Anterior cingulate cortex (tissue), 58 donors: ENCODE data around the gene NTNG1.
"Not testable (repeated sequence)": the region's sequence is repeated elsewhere in the genome, so short reads cannot be mapped to it uniquely, and the experiment has no call there.

Experiments used
- DNase-seq, 58 donors: peaks; one replicate each; lab custom pipeline; 2025; lab: John Stamatoyannopoulos, UW

NTNG1 gene

GRCh38 chr1:107142140-107142542 is 1.3 kb downstream of the NTNG1 start:
- peak in 1 of 58 donors; percentile 29 for DNase-seq

GRCh38 chr1:107142666-107143065 is 1.8 kb downstream of the NTNG1 start:
- no peak for DNase-seq

GRCh38 chr1:107145637-107146036 is 4.8 kb downstream of the NTNG1 start:
- no peak for DNase-seq

- no peak for DNase-seq
These were observed 7.0 kb downstream of the NTNG1 start for GRCh38 chr1:107147843-107148242.

- DNase-seq = no peak
These were observed 9.1 kb downstream of the NTNG1 start for GRCh38 chr1:107149946-107150345.

- no peak for DNase-seq
These were observed 10.5 kb downstream of the NTNG1 start for GRCh38 chr1:107151295-107151694.

- DNase-seq = no peak
These were observed 11.6 kb downstream of the NTNG1 start for GRCh38 chr1:107152395-107152794.

- DNase-seq = no peak
These were observed 12.2 kb downstream of the NTNG1 start for GRCh38 chr1:107153014-107153413.

GRCh38 chr1:107158496-107158895 is 17.7 kb downstream of the NTNG1 start:
- no peak for DNase-seq

GRCh38 chr1:107158991-107159390 is 18.2 kb downstream of the NTNG1 start:
- no peak for DNase-seq

GRCh38 chr1:107162745-107163144 is 21.9 kb downstream of the NTNG1 start:
- DNase-seq = no peak

GRCh38 chr1:107164901-107165300 is 24.1 kb downstream of the NTNG1 start:
- not testable (repeated sequence) for DNase-seq

GRCh38 chr1:107169615-107170014 is 28.8 kb downstream of the NTNG1 start:
- DNase-seq = no peak

- peak in 23 of 58 donors; percentile 1 to 61 (median 4) for DNase-seq
These were observed 30.5 kb downstream of the NTNG1 start for GRCh38 chr1:107171333-107171732.

GRCh38 chr1:107172450-107173170 is 31.8 kb downstream of the NTNG1 start:
- no peak for DNase-seq

GRCh38 chr1:107175102-107175909 is 34.5 kb downstream of the NTNG1 start:
- no peak for DNase-seq

- no peak for DNase-seq
These were observed 40.6 kb downstream of the NTNG1 start for GRCh38 chr1:107181253-107181969.

GRCh38 chr1:107183011-107183410 is 42.2 kb downstream of the NTNG1 start:
- no peak for DNase-seq

- no peak for DNase-seq
These were observed 44.0 kb downstream of the NTNG1 start for GRCh38 chr1:107184888-107185287.

GRCh38 chr1:107187399-107187798 is 46.6 kb downstream of the NTNG1 start:
- no peak for DNase-seq

GRCh38 chr1:107188160-107188559 is 47.3 kb downstream of the NTNG1 start:
- no peak for DNase-seq
